ENCODE data around the gene DYNLRB2.

DYNLRB2 gene

DNA sequence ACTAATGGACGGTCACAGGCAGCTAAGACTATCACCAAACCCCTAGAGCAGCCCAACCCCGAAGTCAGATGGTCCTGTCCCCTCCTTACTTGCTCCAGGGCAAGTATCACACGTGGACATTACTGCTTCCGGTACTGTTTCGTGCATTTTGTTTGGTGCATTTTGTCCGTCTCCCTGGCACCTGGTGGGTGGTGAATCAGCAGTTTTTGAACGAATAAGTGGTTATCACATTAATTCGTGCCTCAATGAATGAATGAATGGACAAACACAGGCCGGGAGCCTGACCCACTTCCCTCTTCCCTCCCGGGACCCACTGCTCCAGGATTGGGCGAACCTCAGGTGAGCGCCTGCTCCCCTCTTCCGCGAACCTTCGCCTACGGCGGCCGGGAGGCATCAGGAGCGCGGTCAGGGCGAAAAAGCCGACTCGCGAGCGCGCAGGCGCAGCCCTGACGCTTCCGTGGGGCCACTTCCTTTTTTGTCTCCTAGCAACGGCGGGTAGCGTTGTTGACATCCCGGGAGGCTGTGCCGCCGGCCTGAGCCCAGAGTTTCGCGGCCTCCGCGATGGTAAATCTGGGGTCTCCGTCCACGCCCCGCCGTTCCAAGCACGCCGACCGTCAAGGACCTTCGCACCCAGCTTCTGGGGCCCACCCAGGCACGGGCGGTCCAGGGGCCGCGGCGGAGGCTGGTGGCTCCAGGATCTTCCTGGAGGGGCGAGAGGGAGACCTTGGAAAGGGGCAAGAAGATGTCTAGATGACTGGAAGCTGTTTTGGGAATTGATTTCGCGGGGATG lies at the start of gene DYNLRB2:
TSS of gene DYNLRB2 (plus strand) at position 478 of the 790 bp plus-strand sequence. CDS start at position 562, 84 bp downstream.
- peak; percentile 89 for DNase-seq (ENCODE audit: low spot score)

DNA sequence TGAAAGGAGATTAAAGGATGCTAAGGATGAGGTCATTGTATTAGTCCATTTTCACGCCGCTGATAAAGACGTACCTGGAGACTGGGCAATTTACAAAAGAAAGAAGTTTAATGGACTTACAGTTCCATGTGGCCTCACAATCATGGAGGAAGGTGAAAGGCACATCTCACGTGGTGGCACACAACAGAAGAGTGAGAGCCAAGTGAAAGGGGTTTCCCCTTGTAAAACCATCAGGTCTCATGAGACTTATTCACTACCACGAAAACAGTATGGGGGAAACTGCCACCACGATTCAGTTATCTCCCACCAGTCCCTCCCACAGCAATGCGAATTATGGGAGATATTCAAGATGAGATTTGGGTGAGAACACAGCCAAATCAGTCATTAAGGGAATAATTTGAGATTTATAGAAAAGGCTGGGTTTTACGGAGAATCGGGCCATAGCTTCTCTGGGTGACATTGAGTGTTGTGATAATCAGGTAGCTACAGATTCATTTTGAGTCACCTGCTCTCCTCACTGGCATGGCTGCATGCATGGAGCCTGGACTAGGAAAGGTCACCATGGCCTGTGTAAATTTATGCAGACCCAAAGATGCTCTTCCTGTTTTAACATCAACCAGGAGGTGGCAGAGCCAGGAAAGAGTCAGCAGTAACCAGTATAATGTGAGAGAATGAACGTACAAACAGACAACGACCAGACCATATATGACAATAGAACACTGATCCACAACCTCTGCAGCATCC lies 40.5 kb upstream of the DYNLRB2 start:
- DNase-seq (ENCODE audit: low spot score) = no peak

DNA sequence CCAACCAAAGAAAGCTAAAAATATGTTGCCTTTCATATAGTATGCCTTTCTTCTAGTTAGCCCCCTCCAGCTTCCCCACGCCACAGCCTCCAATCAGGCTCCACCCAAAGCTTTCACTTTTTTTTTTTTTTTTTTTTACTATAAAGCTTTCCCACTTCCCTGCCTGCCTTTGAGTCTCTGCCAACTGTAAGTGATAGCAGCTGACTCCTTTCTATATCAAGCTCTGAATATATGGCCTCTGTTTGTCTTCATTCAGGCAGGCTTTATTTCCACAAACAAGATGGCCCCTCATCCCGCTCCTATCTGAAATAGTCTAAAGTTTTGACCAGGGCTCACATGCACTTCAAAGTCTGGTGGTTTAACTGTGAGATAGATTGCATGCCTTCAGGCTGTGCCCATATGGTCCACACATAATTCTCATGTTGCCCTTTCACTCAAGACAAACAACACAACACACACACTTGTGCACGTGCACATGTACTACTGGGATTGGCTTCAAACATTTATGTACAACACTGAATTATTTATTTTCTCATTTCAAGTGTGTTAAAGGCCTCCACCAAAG lies 39.8 kb upstream of the DYNLRB2 start:
- no peak for DNase-seq (ENCODE audit: low spot score)

DNA sequence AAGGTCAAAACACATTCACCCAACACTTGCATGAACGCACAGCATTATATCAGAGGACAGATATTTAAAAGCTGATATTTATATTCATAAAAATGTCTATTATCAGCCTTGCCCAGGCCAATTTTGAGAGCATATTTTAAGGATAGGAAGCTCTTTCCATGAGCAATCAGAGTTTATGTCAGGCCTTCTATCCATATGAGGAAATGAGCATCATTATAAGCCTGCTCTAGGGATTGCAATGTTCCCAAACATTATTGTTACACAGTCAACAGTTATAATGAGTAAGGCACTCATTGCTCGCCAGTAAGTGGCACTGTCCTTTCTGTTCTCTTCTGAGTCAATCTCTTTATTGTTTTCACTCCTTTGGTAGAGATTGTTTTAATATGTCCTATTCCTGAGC lies 37.7 kb upstream of the DYNLRB2 start:
- DNase-seq (ENCODE audit: low spot score) = no peak

DNA sequence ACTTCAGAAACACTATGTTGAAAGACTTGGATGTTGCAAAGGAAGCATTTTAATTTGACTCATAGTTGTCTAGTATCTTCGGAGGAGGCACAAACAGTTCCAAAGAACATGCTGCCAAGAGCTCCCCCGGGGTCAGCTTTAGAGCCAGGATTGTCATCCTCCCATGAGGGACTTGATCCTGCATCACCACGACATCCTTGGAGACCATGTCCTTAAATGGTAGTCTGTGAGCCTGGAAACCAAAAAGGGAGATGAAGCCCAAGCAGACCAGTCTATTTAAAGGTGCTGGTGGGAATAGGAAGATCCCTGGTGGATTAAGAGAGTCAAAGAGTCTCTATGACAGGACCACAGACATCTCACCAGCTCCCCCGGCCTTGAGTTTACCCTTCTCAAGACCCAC lies 33.3 kb upstream of the DYNLRB2 start:
- DNase-seq (ENCODE audit: low spot score) = no peak

DNA sequence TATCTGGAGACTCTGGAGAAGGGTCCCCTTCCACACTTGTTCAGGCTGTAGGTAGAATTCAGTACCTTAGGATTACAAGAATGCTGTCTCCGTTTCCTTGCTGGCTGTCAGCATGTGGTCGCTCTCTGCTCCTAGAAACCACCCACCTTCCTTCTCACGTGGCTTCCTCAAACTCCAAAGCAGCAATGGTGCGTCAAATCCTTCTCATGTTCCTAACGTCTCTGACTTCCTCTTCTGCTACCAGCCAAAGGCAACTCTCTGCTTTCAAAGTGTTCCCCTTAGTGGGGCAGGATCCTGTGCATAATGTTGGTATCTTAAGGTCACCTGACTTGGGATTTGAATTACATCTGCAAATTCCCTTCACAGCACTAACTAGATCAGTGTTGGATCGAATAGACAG lies 30.9 kb upstream of the DYNLRB2 start:
- no peak for DNase-seq (ENCODE audit: low spot score)

DNA sequence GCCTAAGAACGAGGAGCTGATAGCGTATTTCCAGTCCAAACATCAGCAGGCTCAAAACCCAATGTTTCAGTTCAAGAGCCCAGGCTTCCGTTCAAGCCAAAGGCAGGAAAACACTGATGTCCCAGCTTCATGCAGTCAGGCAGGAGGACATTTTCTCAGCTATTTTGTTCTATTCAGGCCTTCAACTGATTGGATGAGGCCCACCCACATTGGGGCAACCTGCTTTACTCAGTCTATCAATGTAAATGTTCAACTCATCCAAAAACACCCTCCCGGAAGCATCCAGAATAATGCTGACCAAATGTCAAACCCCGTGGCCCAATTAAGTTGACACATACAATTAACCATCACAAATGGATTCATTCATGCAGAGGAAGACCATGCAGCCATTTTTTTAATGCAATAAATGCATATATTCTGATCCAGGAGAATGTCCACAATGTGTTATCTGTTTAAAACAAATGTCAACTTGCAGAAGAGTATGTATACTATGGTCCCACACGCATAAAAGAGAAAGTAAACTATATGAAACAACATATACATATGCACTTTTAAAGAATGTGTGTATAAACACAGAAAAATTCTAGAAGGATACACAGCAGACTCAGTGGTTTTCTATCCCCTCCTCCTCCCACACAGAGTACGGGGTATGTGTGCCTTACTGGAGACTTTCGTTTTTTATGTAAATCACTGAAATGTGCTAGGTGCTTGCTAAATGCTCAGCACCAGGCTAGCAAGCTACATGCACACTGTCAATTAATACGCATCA lies 28.8 kb upstream of the DYNLRB2 start:
- DNase-seq (ENCODE audit: low spot score) = no peak

DNA sequence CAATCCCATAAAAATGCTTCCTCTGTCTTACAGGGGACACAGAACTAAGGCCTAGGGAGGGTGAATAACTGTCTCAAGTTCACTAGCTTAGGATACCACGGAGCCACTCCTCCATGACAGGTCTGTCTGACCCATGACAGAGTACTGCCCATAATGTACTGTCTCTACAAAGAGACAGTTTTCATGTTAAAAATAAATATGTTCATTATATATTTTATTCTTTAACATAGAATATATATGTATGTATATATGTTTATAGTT lies 28.3 kb upstream of the DYNLRB2 start:
- DNase-seq (ENCODE audit: low spot score) = no peak

DNA sequence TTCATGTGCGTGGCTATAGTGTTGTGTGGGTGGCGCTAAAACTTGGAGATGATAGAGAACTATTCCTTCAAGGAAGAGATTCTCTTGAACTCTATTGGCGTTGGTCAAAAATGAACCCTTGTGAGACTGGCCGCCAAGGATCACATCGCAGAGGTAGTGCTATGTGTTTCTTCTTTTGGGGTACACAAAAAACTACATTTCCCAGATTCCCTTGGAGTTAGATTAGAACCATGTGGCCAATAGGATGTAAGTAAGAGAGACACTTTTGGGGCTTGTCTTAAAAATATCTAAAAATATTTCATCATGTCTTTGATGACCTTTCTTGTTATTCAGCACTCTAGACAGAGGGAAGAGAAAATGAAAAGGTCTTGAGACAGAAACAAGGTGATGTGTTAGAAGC lies 25.4 kb upstream of the DYNLRB2 start:
- DNase-seq (ENCODE audit: low spot score) = no peak

DNA sequence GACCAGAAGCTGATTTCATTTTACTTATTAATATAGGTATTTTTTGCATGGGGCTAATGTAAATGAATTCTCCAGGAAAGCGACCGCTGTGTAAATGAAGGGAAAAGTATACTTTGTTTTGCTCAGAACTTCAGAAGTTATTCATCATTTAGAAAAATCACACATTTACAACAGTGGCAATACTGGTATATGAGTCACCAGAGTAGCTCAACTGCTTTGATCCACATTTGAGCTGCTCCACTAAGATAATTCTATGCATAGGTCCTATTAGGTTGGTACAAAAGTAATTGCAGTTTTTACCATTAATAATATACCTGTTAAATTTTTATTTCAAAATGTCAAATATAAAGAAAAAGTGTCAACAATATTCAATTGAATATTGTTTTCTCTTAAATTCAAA lies 22.9 kb upstream of the DYNLRB2 start:
- DNase-seq (ENCODE audit: low spot score) = no peak

DNA sequence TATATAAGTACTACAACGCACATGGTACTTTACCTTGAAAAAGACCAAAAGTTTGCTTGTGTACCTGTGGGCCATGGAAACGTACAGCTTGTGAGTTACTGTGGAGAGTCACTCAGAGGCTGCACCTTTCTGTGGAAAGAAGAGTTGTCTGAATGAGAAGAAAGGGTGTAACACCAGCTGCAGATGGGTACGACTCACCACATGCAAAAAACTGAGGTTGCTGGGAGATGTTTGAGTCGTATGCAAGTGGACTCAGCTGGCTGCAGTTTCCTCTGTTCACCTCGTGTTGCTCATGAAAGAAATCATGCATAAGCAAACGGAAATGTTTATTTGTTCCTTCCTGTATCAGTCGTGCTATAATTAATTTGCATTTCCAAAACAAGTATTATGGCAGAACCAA lies 22.4 kb upstream of the DYNLRB2 start:
- no peak for DNase-seq (ENCODE audit: low spot score)

DNA sequence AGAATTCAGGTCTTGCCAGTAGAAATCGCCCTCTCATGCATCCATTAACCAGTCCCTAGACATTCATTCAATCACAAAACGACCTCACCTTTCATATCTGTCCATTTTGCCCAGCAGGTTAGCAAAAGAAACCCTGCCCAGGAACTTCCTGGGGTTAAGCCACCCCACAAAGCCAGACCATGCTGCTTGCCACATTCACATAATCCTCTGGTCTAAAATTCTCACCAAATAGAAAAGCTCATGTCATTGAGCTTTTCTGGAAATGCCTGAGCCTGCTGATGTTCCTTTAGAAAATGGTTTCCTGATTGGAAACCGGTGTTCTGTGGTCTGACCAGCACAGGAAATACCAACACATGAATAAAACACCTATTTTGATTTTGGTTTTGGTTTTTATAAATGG lies 21.6 kb upstream of the DYNLRB2 start:
- no peak for DNase-seq (ENCODE audit: low spot score)

DNA sequence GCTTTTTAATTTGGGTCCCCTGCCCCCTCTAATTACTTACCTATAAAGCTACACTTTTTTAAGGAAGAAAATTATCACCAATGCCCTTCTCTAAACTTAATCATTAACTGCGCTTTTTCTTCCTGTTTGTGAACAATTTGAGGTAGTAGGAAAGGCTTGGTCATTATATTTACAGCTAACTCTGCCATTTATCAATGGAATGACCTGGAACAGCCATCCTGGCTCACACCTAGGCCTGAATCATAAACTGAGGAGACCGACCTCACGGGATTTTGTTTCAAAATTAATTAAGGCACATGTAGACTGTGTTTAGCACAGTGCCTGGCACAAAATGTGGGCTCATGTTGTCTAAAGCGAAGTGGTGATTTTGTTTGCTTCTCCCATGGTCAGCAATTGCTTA lies 15.4 kb upstream of the DYNLRB2 start:
- no peak for DNase-seq (ENCODE audit: low spot score)

DNA sequence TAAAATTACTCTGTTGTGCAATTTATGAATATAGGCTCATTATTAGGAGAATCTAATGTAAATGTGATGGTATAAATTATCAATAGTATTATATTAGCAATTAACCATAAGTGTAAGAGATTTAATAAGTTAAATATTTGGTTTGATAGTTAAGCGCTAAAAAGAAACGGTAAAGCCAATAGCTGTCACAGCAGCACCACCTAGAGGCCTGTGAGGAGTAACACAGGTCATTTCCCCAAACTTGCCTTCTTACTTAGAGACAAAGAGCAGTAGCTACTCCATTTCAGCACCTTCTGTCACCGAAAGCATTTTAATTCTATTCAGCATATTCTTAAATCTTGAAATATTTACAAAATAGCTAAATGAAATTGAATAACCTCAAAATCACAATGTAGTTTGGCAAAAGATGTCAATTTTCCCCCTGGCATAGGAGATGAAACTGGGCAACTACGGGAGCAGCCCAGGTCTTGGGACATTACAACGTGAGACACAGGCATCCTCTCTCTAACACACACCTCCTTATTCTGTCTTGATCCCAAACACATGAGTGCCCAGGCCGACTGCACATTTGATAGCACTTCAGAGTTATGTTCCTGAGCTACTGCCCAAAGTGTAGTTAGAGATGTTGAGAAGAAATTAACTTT lies 14.3 kb upstream of the DYNLRB2 start:
- DNase-seq (ENCODE audit: low spot score) = peak; percentile 35

DNA sequence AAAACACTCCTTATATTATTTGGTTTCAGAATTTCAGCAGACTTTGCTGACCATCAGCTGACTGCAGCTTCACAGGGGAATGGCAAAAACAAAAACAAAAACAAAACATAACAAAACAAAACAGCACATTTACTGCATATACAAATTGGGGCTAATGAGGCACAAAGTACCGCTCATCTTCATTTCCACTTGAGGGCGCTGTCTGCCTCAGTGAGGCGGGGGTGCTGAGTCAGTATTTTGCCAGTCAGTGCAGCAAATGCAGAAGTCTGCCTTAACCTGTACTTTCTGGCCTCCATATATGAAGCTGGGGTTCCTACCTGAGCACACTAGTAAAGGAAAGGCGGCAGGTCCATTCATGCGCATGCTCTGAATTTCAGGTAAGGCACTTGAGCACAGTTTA lies 13.5 kb upstream of the DYNLRB2 start:
- DNase-seq (ENCODE audit: low spot score) = peak; percentile 43

DNA sequence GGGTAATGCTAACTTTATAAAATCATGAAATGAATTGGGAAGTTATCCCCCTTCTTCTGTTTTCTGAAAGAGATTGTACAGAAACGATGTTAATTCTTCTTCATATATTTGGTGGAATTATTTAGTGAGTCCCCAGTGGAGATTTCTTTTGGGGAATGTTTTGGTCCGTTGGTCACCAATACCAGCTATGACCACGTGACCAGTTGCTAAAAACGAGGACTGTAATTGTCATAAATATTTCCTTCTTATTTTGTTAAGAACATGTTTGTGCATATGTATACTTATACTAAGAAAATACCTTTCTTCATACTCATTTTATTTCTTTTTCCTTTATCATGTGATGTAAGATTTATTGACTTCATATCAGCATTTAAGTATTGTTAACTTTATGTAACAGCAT lies 10.3 kb upstream of the DYNLRB2 start:
- no peak for DNase-seq (ENCODE audit: low spot score)

DNA sequence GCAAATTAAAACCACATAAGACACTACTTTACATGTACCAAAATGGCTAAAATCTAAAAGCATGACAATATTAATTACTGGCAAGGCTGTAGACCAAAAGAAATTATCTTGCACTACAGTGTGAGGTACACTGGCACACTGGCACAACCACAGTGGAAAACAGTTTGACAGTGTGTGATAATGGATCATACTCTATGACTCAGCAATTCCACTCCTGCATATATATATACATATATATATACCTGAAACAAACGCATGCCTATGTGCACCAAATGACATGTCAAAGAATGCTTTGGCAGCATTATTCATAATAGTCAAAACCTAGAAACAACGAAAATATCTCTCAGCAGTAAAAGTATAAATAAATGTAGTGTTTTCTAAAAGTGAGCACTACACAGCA lies 4.6 kb upstream of the DYNLRB2 start:
- DNase-seq (ENCODE audit: low spot score) = no peak

DNA sequence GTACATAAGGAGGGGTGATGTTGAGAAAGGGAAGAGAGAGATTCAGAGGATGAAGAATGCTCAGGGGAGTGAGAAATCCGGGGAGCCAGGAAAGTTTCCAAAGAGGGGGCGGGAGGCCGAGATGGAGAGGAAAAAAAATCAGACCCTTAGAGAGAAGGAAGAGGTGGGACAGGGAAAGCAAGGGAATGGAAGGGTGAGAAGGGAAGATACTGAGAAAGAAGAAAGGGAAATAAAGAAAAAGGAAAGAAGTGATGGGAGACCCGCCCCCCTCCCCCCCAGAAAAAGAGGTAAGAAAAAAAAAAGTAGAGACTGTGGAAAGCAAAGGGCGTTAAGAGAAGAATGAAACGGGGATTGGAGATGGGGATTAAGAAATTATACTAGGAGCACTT lies 507 bp downstream of the DYNLRB2 start:
- no peak for DNase-seq (ENCODE audit: low spot score)

DNA sequence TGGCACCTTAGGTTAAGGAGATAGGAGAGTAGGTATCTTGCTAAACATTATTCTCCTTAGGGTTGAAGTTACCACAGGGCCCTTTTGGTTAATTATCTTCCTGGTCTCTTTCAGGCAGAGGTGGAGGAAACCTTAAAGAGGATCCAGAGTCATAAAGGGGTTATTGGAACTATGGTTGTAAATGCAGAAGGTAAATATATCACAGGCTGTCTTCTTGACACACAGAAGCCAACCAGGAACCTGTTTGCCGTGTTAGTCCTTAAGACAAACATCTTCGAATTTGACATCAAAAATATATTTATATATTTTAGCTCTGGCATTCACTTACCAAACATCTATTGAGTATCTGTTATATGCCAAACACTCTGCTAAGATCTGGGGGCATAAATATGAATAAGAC lies 2.4 kb downstream of the DYNLRB2 start:
- no peak for DNase-seq (ENCODE audit: low spot score)

DNA sequence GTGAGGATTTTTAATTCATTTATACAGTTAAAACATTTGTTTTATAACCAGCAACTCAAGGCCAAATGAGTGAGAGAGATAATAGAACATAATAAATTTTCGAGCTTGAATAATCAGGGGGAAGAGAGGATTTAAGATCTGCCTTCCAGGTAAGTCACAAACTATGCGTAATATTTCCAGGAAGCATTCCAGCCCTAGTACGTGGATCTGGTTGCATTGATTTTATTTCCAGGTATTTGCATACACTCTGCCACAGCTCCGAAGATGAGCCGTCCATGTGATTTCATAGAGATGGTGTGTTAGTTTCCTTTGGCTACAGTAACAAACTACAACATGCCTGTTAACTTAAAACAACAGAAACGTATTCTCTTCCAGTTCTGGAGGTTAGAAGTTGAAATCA lies 3.5 kb downstream of the DYNLRB2 start:
- no peak for DNase-seq (ENCODE audit: low spot score)

DNA sequence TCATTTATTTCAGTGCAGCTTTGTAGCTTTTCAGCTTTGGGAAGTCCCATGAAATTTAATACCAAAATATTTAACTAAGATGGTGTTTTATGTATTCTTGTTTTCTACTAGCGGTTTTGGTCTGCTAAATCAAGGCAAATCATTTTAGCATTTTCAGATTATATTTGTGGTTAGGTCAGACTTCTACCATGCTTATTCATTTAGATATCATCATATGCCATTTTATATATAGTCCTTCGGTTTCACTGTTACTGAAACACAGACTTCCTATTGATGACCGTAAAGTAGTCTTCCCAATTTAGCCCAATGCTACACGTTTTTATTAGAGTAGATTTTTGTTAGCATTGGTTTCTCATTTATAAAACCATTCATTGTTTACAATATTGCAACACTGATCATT lies 5.5 kb downstream of the DYNLRB2 start:
- no peak for DNase-seq (ENCODE audit: low spot score)

DNA sequence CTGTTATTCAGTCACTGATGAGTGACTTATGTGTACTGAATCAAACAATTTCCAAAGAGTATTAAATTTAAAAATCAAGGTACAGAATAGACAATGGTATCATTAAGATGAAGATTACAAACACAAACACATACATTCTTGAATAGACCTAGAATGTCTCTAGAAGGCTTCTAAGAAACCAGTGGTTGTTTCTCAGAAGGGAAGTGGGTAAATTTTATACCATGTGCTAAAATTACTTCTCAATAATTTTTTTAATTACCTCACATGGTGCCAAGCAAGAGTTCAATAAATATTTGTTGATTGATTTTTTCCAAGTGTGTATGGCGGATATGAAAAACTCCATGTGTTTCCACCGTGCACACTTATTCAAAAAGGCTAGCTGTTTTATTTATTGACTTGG lies 6.4 kb downstream of the DYNLRB2 start:
- DNase-seq (ENCODE audit: low spot score) = no peak

Data from HuH-7 (cell line).